ENCODE measurements around the gene VSTM2L. TPM values are rescaled to one million over a fixed set of nuclear protein-coding genes. Genes with fewer than 3 reads are reported as not detected.

VSTM2L gene
- total and polyA plus RNA-seq, 2 of the 13 experiments (the other 11 are each of a cell fraction or from before 2014, with no cell fraction given): not detected

GRCh38 chr20:37913567-37914366 lies 10.8 kb downstream of the VSTM2L start (continued):
- TF ChIP-seq ZNF609 (CRISPR knock-in tag; IDR thresholded peaks at IDR 0.05; ENCODE audit: borderline replicate concordance) (no peak), WIZ (CRISPR knock-in tag; IDR thresholded peaks at IDR 0.05) (0 out of 2 replicates have a peak, but pooled peaks have one; percentile 54), PTBP1 (IDR thresholded peaks at IDR 0.05; ENCODE audit: low read depth, low read length, poor library complexity, severe bottlenecking) (no peak), SALL1 (CRISPR knock-in tag; IDR thresholded peaks at IDR 0.05) (no peak), ZNF333 (CRISPR knock-in tag; IDR thresholded peaks at IDR 0.05; ENCODE audit: borderline replicate concordance) (0 out of 2 replicates have a peak, but pooled peaks have one; percentile 38), ZNF781 (CRISPR knock-in tag; IDR thresholded peaks at IDR 0.05; ENCODE audit: borderline replicate concordance, not compliant biosample characterization) (no peak), GTF3A (CRISPR knock-in tag; conservative IDR thresholded peaks at IDR 0.05) (no peak), ZBTB44 (CRISPR knock-in tag; IDR thresholded peaks at IDR 0.05) (no peak), NR1H2 (CRISPR knock-in tag; IDR thresholded peaks at IDR 0.05; ENCODE audit: borderline replicate concordance, low read depth) (no peak), ZNF331 (CRISPR knock-in tag; IDR thresholded peaks at IDR 0.05) (no peak), TRIM24 (CRISPR knock-in tag; IDR thresholded peaks at IDR 0.05) (no peak), SPEN (CRISPR knock-in tag; IDR thresholded peaks at IDR 0.05; ENCODE audit: low read depth) (no peak), ZNF460 (CRISPR knock-in tag; IDR thresholded peaks at IDR 0.05; ENCODE audit: borderline replicate concordance) (no peak), HOXA9 (CRISPR knock-in tag; IDR thresholded peaks at IDR 0.05; ENCODE audit: borderline replicate concordance) (peak; percentile 51; the same call in 1 of the 2 replicates), ZFAT (CRISPR knock-in tag; conservative IDR thresholded peaks at IDR 0.05) (no peak), ZNF234 (CRISPR knock-in tag; conservative IDR thresholded peaks at IDR 0.05) (no peak), ETV5 (CRISPR knock-in tag; IDR thresholded peaks at IDR 0.05; ENCODE audit: borderline replicate concordance) (no peak), ZNF253 (CRISPR knock-in tag; IDR thresholded peaks at IDR 0.05; ENCODE audit: borderline replicate concordance) (no peak)

Measured in HepG2 (cell line).